Trophoblast cell (in vitro differentiated cells and primary cell): ENCODE results near the gene TSPEAR.

Experiments
- DNase-seq, 2 donors: peaks; one replicate each; pipeline ENCODE4 v3.0.0-alpha.2; 2016
- H2AFZ ChIP-seq: 2 replicates; pipeline ENCODE4 v1.6.1; 2013; ENCODE audit warnings: low read length, moderate library complexity, mild to moderate bottlenecking; ENCODE audit not compliant: insufficient read depth, poor library complexity
- H2AK5ac ChIP-seq: 2 replicates; pipeline ENCODE4 v1.6.1; 2013; ENCODE audit warnings: mild to moderate bottlenecking, low read length
- H2BK120ac ChIP-seq: 2 replicates; pipeline ENCODE4 v1.6.1; 2013; ENCODE audit warnings: low read length, mild to moderate bottlenecking, moderate library complexity; ENCODE audit not compliant: insufficient read depth, poor library complexity
- H2BK12ac ChIP-seq: 2 replicates; pipeline ENCODE4 v1.6.1; 2013; ENCODE audit warnings: mild to moderate bottlenecking, low read length, moderate library complexity
- H2BK5ac ChIP-seq: 2 replicates; pipeline ENCODE4 v1.6.1; 2013; ENCODE audit warnings: low read length, low read depth, moderate library complexity, mild to moderate bottlenecking; ENCODE audit not compliant: poor library complexity
- H3K14ac ChIP-seq: 2 replicates; pipeline ENCODE4 v1.6.1; 2013; ENCODE audit warnings: mild to moderate bottlenecking, low read length
- H3K18ac ChIP-seq: 2 replicates; pipeline ENCODE4 v1.6.1; 2013; ENCODE audit warnings: mild to moderate bottlenecking, low read length
- H3K23ac ChIP-seq: 2 replicates; pipeline ENCODE4 v1.6.1; 2013; ENCODE audit warnings: low read length
- H3K27ac ChIP-seq: 2 replicates; pipeline ENCODE4 v1.5.1; 2013; ENCODE audit warnings: low read depth, mild to moderate bottlenecking, inconsistent platforms, low read length, moderate library complexity
- H3K27me3 ChIP-seq: 2 replicates; pipeline ENCODE4 v1.6.1; 2013; ENCODE audit warnings: inconsistent platforms, mild to moderate bottlenecking, low read length, moderate library complexity; ENCODE audit not compliant: insufficient read depth
- H3K36me3 ChIP-seq, 2 experiments: 1 replicate in 1 of 2; 2 replicates in 1 of 2; pipeline ENCODE4 v1.6.1; 2013; ENCODE audit warnings: low read length in 2 of 2, mild to moderate bottlenecking in 2 of 2, moderate library complexity in 1 of 2; ENCODE audit not compliant: insufficient read depth in 2 of 2, control insufficient read depth in 1 of 2
- H3K4ac ChIP-seq: 2 replicates; pipeline ENCODE4 v1.6.1; 2013; ENCODE audit warnings: low read depth, mild to moderate bottlenecking, low read length, moderate library complexity
- H3K4me1 ChIP-seq, 2 experiments: 1 replicate in 1 of 2; 2 replicates in 1 of 2; pipeline ENCODE4 v1.6.1; 2013; ENCODE audit warnings: low read length in 2 of 2, mild to moderate bottlenecking in 2 of 2, moderate library complexity in 1 of 2; ENCODE audit not compliant: insufficient read depth in 2 of 2, control insufficient read depth in 1 of 2
- H3K4me2 ChIP-seq: 2 replicates; pipeline ENCODE4 v1.6.1; 2013; ENCODE audit warnings: inconsistent platforms, mild to moderate bottlenecking, low read length, moderate library complexity
- H3K4me3 ChIP-seq: 2 replicates; pipeline ENCODE4 v1.5.1; 2013; ENCODE audit warnings: mild to moderate bottlenecking, low read depth, low read length, inconsistent platforms
- H3K79me1 ChIP-seq: one replicate; pipeline ENCODE4 v1.6.1; 2013; ENCODE audit warnings: low read length
- H3K79me2 ChIP-seq: 2 replicates; pipeline ENCODE4 v1.6.1; 2013; ENCODE audit warnings: low read length, mild to moderate bottlenecking; ENCODE audit not compliant: control insufficient read depth, insufficient read depth, poor library complexity
- H3K9ac ChIP-seq: 2 replicates; pipeline ENCODE4 v1.6.1; 2013; ENCODE audit warnings: mild to moderate bottlenecking, low read length
- H3K9me3 ChIP-seq: 2 replicates; pipeline ENCODE4 v1.6.1; 2013; ENCODE audit warnings: low read depth, mild to moderate bottlenecking, control low read depth, inconsistent platforms, low read length; ENCODE audit not compliant: insufficient read depth
- H4K12ac ChIP-seq: 2 replicates; pipeline ENCODE4 v1.6.1; 2013; ENCODE audit warnings: low read depth, mild to moderate bottlenecking, low read length, moderate library complexity
- H4K8ac ChIP-seq: 2 replicates; pipeline ENCODE4 v1.6.1; 2013; ENCODE audit warnings: low read depth, mild to moderate bottlenecking, low read length, moderate library complexity
- H4K91ac ChIP-seq: one replicate; pipeline ENCODE4 v1.6.1; 2013; ENCODE audit warnings: low read depth, mild to moderate bottlenecking, low read length, moderate library complexity
- WGBS: extraction: QIAGEN DNeasy Blood & Tissue Kit; methylation state at CpG from one replicate; pipeline ENCODE4 v1.1.7; 2013; ENCODE audit warnings: missing lambda C conversion rate; ENCODE audit not compliant: insufficient read length, insufficient coverage; ENCODE audit errors: extremely low coverage; 5-methylcytosine and 5-hydroxymethylcytosine counted together

Gene TSPEAR

DNA sequence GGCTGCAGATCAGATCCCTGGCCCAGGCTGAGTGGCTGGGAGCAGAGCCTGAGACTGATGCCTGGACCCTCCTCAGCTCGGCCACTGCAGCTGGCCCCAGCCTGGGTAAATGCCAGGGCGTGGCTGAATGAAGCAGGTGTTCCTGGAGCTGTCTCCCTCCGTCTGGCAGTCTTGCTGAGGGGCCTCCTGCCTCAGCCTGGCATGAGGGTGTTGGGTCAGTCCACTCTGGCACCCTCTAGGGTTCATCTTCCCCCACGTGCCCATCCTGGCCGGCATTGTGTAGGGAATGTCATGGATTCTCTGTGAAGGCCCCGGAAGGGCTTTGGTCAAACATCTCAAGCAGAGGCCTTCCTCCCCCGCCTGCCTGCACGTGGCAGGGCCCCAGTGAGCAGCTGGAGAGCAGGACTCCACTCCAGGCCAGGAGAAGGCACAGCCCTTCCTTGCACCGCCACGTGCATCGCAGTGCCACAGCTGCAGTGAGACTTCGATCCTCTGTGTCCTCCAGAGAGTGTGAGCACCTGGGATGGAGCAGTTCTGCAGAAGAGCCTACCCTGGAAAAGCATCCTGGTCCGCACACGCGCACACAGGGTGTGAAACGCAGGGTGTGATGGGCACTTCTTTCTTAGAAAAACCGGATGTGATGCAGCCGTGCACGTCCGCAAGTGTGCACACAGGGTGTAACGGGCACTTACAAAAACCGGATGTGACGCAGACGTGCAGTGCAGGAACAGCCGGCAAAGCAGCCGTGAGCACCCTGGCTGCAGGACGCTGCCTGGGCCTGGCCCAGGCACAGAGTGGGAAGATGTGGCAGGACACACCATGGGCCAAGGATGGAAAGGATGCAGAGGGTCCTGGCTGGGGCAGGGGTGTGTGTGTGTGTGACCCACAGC, 142.5 kb downstream of the TSPEAR start:
- Histone ChIP-seq H3K4me2 (no peak overlapping the region), H2BK120ac (no peak overlapping the region), H2BK5ac (no peak overlapping the region), H3K4ac (no peak overlapping the region), H3K14ac (no peak overlapping the region), H4K91ac (no peak overlapping the region), H3K4me3 (no peak overlapping the region), H3K36me3 (no peaks in the 10 kb centered on the region), H3K9ac (no peak overlapping the region), H3K23ac (no peak overlapping the region), H3K79me1 (no peaks in the 10 kb centered on the region), H4K12ac (no peak overlapping the region), H2BK12ac (no peak overlapping the region), H3K4me1 (no peaks in the 10 kb centered on the region), H3K27me3 (no peaks in the 10 kb centered on the region), H2AK5ac (no peak overlapping the region), H4K8ac (no peak overlapping the region), H3K79me2 (no peaks in the 10 kb centered on the region), H3K18ac (no peak overlapping the region), H3K9me3 (peaks cover 11% of the 10 kb centered on the region), H2AFZ (no peak overlapping the region), H3K27ac (no peak overlapping the region)
- DNase-seq = no peak
- WGBS = no CpG with 5 or more reads among the region's 27 CpGs

- Histone ChIP-seq H3K79me1 (no peaks in the 10 kb centered on the region), H3K27ac (no peak overlapping the region), H3K27me3 (no peaks in the 10 kb centered on the region), H3K23ac (no peak overlapping the region), H3K14ac (no peak overlapping the region), H2BK5ac (no peak overlapping the region), H3K9me3 (peaks cover 11% of the 10 kb centered on the region), H3K9ac (no peak overlapping the region), H3K36me3 (no peaks in the 10 kb centered on the region), H2BK120ac (no peak overlapping the region), H3K18ac (no peak overlapping the region), H3K4me2 (no peak overlapping the region), H3K4me1 (no peaks in the 10 kb centered on the region), H3K4ac (no peak overlapping the region), H4K8ac (no peak overlapping the region), H4K91ac (no peak overlapping the region), H2AFZ (no peak overlapping the region), H2BK12ac (no peak overlapping the region), H3K79me2 (no peaks in the 10 kb centered on the region), H3K4me3 (no peak overlapping the region), H2AK5ac (no peak overlapping the region), H4K12ac (no peak overlapping the region)
- no peak for DNase-seq
- no CpG with 5 or more reads among the region's 12 CpGs for WGBS
These were observed 143.1 kb downstream of the TSPEAR start for GRCh38 chr21:44568261-44568660.

GRCh38 chr21:44567481-44568171, 143.7 kb downstream of the TSPEAR start:
- no peak overlapping the region for H3K9ac ChIP-seq
- H3K14ac ChIP-seq = no peak overlapping the region
- H2BK12ac ChIP-seq = no peak overlapping the region
- no peak overlapping the region for H2BK5ac ChIP-seq
- no peak overlapping the region for H3K23ac ChIP-seq
- no peaks in the 10 kb centered on the region for H3K79me2 ChIP-seq
- no peaks in the 10 kb centered on the region for H3K27me3 ChIP-seq
- H2AK5ac ChIP-seq = no peak overlapping the region
- H3K27ac ChIP-seq = no peak overlapping the region
- no peak overlapping the region for H4K8ac ChIP-seq
- H4K91ac ChIP-seq = no peak overlapping the region
- peaks cover 11% of the 10 kb centered on the region for H3K9me3 ChIP-seq
- no CpG with 5 or more reads among the region's 18 CpGs for WGBS
- H3K4me3 ChIP-seq = no peak overlapping the region
- no peaks in the 10 kb centered on the region for H3K4me1 ChIP-seq
- no peak overlapping the region for H4K12ac ChIP-seq
- no peak overlapping the region for H3K4ac ChIP-seq
- no peak overlapping the region for H3K18ac ChIP-seq
- no peaks in the 10 kb centered on the region for H3K36me3 ChIP-seq
- no peaks in the 10 kb centered on the region for H3K79me1 ChIP-seq
- no peak overlapping the region for H2BK120ac ChIP-seq
- no peak overlapping the region for H2AFZ ChIP-seq
- DNase-seq = no peak
- no peak overlapping the region for H3K4me2 ChIP-seq

- DNase-seq = peak in 1 of 2 donors; percentile 7
- no peak overlapping the region for H3K4ac ChIP-seq
- no peak overlapping the region for H3K23ac ChIP-seq
- no peak overlapping the region for H3K14ac ChIP-seq
- H4K12ac ChIP-seq = no peak overlapping the region
- H3K4me2 ChIP-seq = no peak overlapping the region
- H2BK5ac ChIP-seq = no peak overlapping the region
- no peaks in the 10 kb centered on the region for H3K79me1 ChIP-seq
- H3K79me2 ChIP-seq = no peaks in the 10 kb centered on the region
- peaks cover 2% of the 10 kb centered on the region for H3K9me3 ChIP-seq
- H2AK5ac ChIP-seq = no peak overlapping the region
- WGBS = no CpG with 5 or more reads among the region's 1 CpG
- H3K4me3 ChIP-seq = no peak overlapping the region
- H2AFZ ChIP-seq = no peak overlapping the region
- no peaks in the 10 kb centered on the region for H3K27me3 ChIP-seq
- H3K36me3 ChIP-seq = no peaks in the 10 kb centered on the region
- no peak overlapping the region for H3K9ac ChIP-seq
- no peak overlapping the region for H2BK12ac ChIP-seq
- no peak overlapping the region for H4K8ac ChIP-seq
- no peak overlapping the region for H4K91ac ChIP-seq
- H2BK120ac ChIP-seq = no peak overlapping the region
- no peak overlapping the region for H3K27ac ChIP-seq
- H3K18ac ChIP-seq = no peak overlapping the region
- H3K4me1 ChIP-seq = no peaks in the 10 kb centered on the region
These were observed 145.0 kb downstream of the TSPEAR start for GRCh38 chr21:44566403-44566802.
